ENCODE results near the gene ZC3H7A. TPM values are rescaled to one million over a fixed set of nuclear protein-coding genes. Genes with fewer than 3 reads are reported as not detected.
A peak's percentile ranks its signal among the peaks of the same experiment; 100 is the strongest.

The ZC3H7A gene
- total RNA-seq, 1 experiment from 2014 or later: 43.1 TPM

- H3K23ac ChIP-seq (ENCODE audit: insufficient read length, low read depth, low read length): no peak overlapping the region
- no peak overlapping the region for H4K8ac ChIP-seq (replicated peaks; ENCODE audit: insufficient read length, low read depth, low read length)
- no peak overlapping the region for H3T11ph ChIP-seq (ENCODE audit: low read length)
- no peak overlapping the region for H3K9ac ChIP-seq (ENCODE audit: extremely low read depth, insufficient read length, low read length)
- H3K27ac ChIP-seq (ENCODE audit: insufficient read length, low read depth, low read length): no peak overlapping the region
- H3K56ac ChIP-seq (ENCODE audit: insufficient read length, low read depth, low read length): no peak overlapping the region
- Mint-ChIP-seq H3K9me3 (no peaks in the 10 kb centered on the region), H3K4me3 (no peak overlapping the region), H3K27me3 (ENCODE audit: low read depth) (no peaks in the 10 kb centered on the region), H3K4me1 (no peaks in the 10 kb centered on the region), H3K36me3 (ENCODE audit: insufficient read depth in 1 of 3, low read depth in 3 of 3) (peaks cover 0 to 19% (median 9%) of the 10 kb centered on the region in 3 experiments; a peak in 5 of 7 replicates), H3K27ac (peak overlapping the region in 1 of 3 experiments; percentile 57; a peak in 1 of 7 replicates)
- TF ChIP-seq CTCF (conservative IDR thresholded peaks at IDR 0.05): no peak
- no peak overlapping the region for H2BK15ac ChIP-seq (ENCODE audit: low read depth, low read length)
- no peaks in the 10 kb centered on the region for H3K9me3 ChIP-seq (ENCODE audit: control insufficient read depth, low read depth, low read length)
- H3K4ac ChIP-seq (ENCODE audit: low read depth, low read length): no peak overlapping the region
- no CpG with 5 or more reads among the region's 4 CpGs for WGBS (ENCODE audit: extremely low coverage, insufficient read length, low lambda C conversion rate)
- H3K14ac ChIP-seq (ENCODE audit: insufficient read depth, low read length): no peak overlapping the region
- no peaks in the 10 kb centered on the region for H3K23me2 ChIP-seq (ENCODE audit: insufficient read length, low read depth, low read length, poor library complexity, severe bottlenecking)
- H4K20me1 ChIP-seq (ENCODE audit: control insufficient read depth, insufficient read depth, insufficient read length): no peaks in the 10 kb centered on the region
- no peak overlapping the region for H2AK5ac ChIP-seq (ENCODE audit: insufficient read length, low read length)
- H4K91ac ChIP-seq (ENCODE audit: insufficient read length, low read depth, low read length): no peak overlapping the region
- no peak overlapping the region for H2BK20ac ChIP-seq (ENCODE audit: low read depth, low read length, poor library complexity, severe bottlenecking)
- no peak overlapping the region for H2AFZ ChIP-seq (ENCODE audit: low read length)
- H3K79me1 ChIP-seq (ENCODE audit: insufficient read depth, low read depth, low read length, poor library complexity, severe bottlenecking): no peaks in the 10 kb centered on the region
- no peaks in the 10 kb centered on the region for H3K27me3 ChIP-seq (ENCODE audit: insufficient read depth, low read length)
- no peaks in the 10 kb centered on the region for H3K4me1 ChIP-seq (ENCODE audit: insufficient read depth, low read length)
- DNase-seq: no peak
- no peaks in the 10 kb centered on the region for H3K79me2 ChIP-seq (ENCODE audit: insufficient read depth, low read length)
- no peak overlapping the region for H3K4me2 ChIP-seq (ENCODE audit: insufficient read depth, insufficient read length, low read length)
- H2BK12ac ChIP-seq (ENCODE audit: insufficient read length, low read depth, low read length): no peak overlapping the region
- no peak overlapping the region for H2BK120ac ChIP-seq (ENCODE audit: low read depth, low read length, poor library complexity, severe bottlenecking)
- no peak overlapping the region for H4K5ac ChIP-seq (ENCODE audit: insufficient read length, low read depth, low read length)
- H2BK5ac ChIP-seq (ENCODE audit: insufficient read length, low read length): no peak overlapping the region
- H3K18ac ChIP-seq (ENCODE audit: insufficient read length, low read depth, low read length): no peak overlapping the region
These were observed 85.4 kb downstream of the ZC3H7A start for GRCh38 chr16:11711662-11712061.
